ENCODE measurements around the gene MAGI2.

- TF ChIP-seq POLR2A (IDR thresholded peaks at IDR 0.05): no peak
- TF ChIP-seq, protein P1, sequence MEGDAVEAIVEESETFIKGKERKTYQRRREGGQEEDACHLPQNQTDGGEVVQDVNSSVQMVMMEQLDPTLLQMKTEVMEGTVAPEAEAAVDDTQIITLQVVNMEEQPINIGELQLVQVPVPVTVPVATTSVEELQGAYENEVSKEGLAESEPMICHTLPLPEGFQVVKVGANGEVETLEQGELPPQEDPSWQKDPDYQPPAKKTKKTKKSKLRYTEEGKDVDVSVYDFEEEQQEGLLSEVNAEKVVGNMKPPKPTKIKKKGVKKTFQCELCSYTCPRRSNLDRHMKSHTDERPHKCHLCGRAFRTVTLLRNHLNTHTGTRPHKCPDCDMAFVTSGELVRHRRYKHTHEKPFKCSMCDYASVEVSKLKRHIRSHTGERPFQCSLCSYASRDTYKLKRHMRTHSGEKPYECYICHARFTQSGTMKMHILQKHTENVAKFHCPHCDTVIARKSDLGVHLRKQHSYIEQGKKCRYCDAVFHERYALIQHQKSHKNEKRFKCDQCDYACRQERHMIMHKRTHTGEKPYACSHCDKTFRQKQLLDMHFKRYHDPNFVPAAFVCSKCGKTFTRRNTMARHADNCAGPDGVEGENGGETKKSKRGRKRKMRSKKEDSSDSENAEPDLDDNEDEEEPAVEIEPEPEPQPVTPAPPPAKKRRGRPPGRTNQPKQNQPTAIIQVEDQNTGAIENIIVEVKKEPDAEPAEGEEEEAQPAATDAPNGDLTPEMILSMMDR (IDR thresholded peaks at IDR 0.05): no peak
Measured at GRCh38 chr7:78499283-78499682, 954.2 kb downstream of the MAGI2 start.
